Left renal pelvis (tissue), 4 donors: ENCODE measurements around the gene IGHMBP2. TPM values are rescaled to one million over a fixed set of nuclear protein-coding genes. Genes with fewer than 3 reads are reported as not detected.

ENCODE experiments used
- DNase-seq, 4 donors: peaks; one replicate each; pipeline ENCODE4 v3.0.0-alpha.2; 2013; ENCODE audit warnings: low read depth in 4 of 4, low spot score in 3 of 4
- polyA plus RNA-seq, 4 donors: library from polyadenylated mRNA; unstranded; fragments of 120-200 nt; gene quantifications; one replicate each; pipeline ENCODE4 v1.2.1, GENCODE V29; 2013; ENCODE audit not compliant: insufficient read length in 4 of 4

Gene IGHMBP2
- polyA plus RNA-seq, 4 donors, result 13.1 to 22.2 (median 15.9) TPM

DNA sequence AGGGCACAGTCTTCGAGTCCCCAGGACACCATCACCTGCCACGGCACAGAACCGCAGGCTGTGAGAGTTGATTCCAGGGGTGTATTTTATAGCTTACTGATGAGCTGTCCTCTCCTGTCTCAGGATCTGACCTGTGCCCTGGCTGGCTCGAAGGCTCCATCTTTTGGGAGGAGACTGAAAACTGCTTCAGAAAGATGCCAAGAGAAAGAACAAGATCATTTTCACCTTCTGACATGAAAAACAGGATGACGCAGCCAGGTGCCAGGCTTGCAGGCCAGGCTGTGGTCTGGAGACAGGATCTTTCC is 74.9 kb downstream of the IGHMBP2 start:
- DNase-seq, result no peak

DNA sequence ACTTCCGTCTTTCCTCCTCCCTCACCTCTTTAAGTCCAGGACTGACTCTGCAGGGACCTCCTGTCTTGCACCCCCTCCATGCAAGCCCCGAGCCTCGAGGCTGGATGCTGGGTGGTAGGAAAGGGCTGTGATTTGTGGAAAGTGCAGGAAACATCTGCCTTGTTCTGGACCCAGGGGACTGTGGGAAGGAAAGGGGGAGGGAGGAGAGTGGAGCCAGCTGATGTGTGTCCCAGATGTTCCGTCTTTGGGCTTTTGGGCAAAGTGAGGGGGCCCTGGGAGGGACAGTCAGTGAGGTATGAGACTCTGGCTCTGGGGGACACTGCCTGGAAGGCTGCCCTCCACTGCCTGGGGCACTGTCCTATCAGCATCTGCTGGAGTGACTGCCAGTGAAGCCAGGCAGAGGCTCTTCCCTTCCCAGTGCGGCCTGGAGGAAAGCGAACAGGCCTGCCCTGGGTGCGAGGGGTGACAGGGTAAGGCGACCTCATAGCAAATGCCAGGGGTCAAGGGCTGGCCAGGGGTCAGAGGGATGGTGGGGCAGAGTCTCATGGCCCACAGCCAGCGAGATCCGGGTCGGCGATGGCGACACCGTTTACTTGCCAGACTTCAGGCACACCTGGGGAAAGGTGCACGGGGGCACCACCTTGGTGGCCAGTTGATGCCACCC is 75.4 kb downstream of the IGHMBP2 start:
- DNase-seq, result no peak

DNA sequence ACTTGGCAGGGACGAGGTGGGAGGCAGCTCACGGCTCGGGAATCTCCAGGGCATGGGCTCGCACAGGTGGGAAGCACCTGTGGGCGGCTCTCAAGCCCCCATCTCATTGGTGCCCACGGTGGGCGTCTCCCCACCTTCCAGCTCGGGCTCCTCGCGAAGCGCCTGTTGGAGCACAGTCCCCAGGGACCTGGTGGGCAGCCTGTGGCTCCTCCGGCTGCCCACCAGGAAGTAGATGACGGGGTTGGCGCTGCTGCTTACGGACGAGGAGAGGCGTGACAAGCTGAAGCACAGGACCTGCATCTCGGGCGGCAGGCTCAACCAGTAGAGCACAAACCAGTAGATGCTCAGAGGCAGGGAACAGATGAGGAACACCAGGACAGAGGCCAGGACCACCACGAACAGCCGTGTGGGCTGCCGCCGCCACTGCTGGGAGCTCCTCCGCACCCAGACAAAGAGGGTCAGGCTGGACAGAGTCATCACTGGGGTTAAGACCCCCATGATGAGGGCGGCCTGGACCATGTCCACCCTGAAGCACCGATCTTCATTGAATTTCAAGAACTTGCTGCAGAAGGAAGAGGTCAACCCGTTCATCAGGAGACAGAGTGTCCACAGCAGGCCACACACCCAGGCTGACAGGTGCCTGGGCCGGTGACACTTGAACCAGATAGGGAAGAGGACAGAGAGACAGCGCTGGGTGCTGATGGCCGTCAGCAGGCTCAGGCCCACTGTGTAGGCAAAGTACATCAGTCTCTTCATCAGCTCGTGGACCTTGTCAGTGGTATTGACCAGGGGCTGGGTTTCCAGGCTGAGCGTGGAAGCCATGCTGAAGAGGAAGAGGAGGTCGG is 76.5 kb downstream of the IGHMBP2 start:
- no peak for DNase-seq

DNA sequence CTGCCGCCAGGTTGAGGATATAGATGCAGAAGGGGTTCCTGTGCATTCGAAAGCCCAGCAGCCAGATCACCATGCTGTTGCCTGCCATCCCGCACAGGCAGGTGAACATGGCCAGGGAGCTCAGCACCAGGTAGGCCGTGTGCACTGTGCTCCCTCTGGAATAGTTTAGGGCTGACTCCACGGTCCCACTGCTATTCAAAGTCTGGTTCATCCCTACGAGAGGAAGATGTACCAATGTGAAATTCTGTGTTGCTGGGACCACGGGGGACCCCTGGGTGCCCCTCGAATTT is 77.0 kb downstream of the IGHMBP2 start, which contains the start of gene MRGPRD:
MRGPRD (minus strand) TSS at position 211 of the 290 bp plus-strand sequence; CDS start at position 211, 0 bp downstream.
- no peak for DNase-seq

DNA sequence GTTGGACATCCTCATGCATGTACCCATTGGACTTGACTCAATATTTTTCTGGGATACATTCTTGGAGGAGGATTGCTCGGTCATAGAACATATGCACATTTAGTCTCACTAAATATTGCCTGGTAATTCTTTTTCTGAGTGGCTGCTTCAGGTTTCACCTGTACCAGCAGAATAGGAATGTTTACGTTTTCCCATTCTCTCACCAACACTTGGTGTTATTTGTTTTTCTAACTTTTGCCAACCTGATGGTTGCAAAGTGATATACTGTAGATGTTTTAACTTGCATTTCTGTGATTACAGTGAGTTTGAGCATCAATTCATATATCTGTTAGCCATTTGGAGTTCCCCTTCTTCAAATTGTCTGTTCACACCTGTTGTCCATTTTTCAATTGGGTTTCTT is 78.4 kb downstream of the IGHMBP2 start:
- DNase-seq, result no peak

DNA sequence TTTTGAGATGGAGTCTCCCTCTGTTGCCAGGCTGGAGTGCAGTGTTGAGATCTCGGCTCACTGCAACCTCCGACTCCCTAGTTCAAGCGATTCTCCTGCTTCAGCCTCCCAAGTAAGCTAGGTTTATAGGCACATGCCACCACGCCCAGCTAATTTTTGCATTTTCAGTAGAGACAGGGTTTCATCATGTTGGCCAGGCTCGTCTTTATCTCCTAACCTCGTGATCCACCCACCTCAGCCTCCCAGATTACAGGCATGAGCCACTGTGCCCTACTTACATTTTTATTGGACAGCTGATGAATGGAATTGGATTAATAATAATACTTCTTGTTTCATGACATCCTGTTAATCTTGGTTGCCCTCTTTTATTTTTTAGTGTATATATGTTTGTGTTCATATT is 80.1 kb downstream of the IGHMBP2 start:
- no peak for DNase-seq

DNA sequence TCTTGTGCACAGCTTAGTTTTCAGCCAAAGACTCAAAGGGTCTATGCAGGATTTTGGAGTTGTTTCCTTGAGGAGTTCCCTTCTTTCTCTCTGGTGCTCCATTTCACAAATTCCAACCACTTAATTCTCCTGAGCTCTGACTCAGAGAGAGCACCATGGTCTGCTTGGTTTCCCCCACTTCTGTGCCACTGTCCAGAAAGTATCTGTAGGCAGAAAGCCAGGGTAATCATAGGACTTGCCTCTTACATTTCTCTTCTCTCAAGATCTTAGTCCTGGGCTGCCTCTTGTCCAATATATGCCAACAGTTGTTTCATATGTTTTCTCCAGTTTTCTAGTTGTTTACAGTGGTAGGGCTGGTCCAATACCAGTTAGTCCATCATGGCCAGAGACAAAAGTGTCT is 83.5 kb downstream of the IGHMBP2 start:
- DNase-seq, result no peak

DNA sequence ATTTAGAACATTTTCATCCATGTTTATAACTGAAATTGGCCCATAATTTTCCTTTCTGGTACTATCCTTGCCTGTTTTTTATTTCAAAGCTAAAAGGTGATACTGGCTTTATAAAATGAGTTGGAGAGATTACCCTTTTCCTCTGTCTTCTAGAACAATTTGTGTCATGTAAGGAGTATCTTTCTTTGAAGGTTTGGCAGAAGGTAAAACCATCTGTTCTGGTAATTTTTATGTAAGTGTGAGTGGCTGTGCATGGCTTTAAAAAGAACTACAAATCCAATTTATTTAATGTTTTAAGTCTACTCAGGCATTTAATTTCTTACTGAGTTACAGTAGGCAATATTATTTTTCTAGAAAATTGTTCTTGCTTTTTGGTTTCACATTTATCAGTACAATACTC is 84.8 kb downstream of the IGHMBP2 start:
- no peak for DNase-seq

Other genes with a start within 250 kb of the IGHMBP2 start
- gene GAL, start 219.3 kb upstream of the IGHMBP2 start, polyA plus RNA-seq, result 1 to 10 TPM in 2 of 4 donors, under 1 TPM in 2; 0.20 to 1.2 (median 0.76) TPM
- gene TESMIN, start 152.4 kb upstream of the IGHMBP2 start, polyA plus RNA-seq, result 10 to 100 TPM in 3 of 4 donors, 1 to 10 TPM in 1; 1.1 to 22.0 (median 17.1) TPM
- gene CPT1A, start 62.0 kb upstream of the IGHMBP2 start, polyA plus RNA-seq, result 10 to 100 TPM; 29.1 to 36.5 (median 32.5) TPM
- 10 to 100 TPM; 46.3 to 84.7 (median 68.4) TPM for gene MRPL21, start 59 bp upstream of the IGHMBP2 start, polyA plus RNA-seq
- not detected for gene MRGPRD, start 77.1 kb downstream of the IGHMBP2 start, polyA plus RNA-seq
- 10 to 100 TPM; 17.9 to 28.1 (median 20.8) TPM for gene MRGPRF, start 109.4 kb downstream of the IGHMBP2 start, polyA plus RNA-seq
- 10 to 100 TPM in 3 of 4 donors, 1 to 10 TPM in 1; 9.1 to 20.5 (median 14.2) TPM for gene TPCN2, start 145.0 kb downstream of the IGHMBP2 start, polyA plus RNA-seq